Measurements from ENCODE around the gene OR2T3.
"Not testable (repeated sequence)": the region's sequence is repeated elsewhere in the genome, so short reads cannot be mapped to it uniquely, and the experiment has no call there.

DNA sequence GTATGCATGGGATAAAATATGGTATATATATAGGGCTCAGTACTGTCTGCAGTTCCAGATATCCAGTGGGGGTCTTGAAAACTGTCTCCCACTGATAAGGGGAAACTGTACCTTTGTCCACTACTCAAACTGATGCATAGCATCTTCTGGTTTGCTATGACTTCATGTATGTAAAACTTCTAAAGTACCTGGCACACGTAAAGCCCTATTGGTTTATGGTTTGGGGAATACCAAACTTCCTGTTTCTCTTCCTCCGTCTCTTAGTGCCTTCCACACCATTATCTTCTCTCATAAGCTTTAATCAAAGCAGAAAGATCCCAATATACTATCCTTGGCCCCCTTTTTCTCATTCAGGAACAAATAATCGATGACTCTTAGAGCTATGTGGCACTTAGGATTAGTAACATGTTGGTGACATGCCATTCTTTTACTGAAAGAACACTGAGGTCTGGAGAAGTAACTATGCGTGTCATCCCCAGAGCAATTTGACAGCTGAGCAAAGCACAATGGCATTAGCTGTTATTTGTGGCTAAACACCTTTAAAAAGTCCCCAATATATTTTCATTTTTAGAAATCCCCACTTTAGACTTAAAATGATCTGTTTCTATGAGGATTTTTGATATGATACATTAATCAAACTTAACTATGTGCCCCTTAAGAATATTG is 24.6 kb upstream of the OR2T3 start:
- TF ChIP-seq, protein P1, sequence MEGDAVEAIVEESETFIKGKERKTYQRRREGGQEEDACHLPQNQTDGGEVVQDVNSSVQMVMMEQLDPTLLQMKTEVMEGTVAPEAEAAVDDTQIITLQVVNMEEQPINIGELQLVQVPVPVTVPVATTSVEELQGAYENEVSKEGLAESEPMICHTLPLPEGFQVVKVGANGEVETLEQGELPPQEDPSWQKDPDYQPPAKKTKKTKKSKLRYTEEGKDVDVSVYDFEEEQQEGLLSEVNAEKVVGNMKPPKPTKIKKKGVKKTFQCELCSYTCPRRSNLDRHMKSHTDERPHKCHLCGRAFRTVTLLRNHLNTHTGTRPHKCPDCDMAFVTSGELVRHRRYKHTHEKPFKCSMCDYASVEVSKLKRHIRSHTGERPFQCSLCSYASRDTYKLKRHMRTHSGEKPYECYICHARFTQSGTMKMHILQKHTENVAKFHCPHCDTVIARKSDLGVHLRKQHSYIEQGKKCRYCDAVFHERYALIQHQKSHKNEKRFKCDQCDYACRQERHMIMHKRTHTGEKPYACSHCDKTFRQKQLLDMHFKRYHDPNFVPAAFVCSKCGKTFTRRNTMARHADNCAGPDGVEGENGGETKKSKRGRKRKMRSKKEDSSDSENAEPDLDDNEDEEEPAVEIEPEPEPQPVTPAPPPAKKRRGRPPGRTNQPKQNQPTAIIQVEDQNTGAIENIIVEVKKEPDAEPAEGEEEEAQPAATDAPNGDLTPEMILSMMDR (conservative IDR thresholded peaks at IDR 0.05; ENCODE audit: low read depth, low read length) = not testable (repeated sequence)
- not testable (repeated sequence) for TF ChIP-seq EZH2 (IDR thresholded peaks at IDR 0.05; ENCODE audit: borderline replicate concordance, low read depth, low read length, poor library complexity, severe bottlenecking)
